ENCODE data around the gene AMOT.

GRCh38 chrX:112785344-112785743, 55.3 kb downstream of the AMOT start:
- no peak for TF ChIP-seq CTCF (conservative IDR thresholded peaks at IDR 0.05; ENCODE audit: low read length)
- TF ChIP-seq EZH2phosphoT487 (IDR thresholded peaks at IDR 0.05; ENCODE audit: borderline replicate concordance, low read depth, low read length): no peak

All from OCI-LY7 (cell line).